CD4-positive, CD25-positive, alpha-beta regulatory T cell (primary cell): ENCODE results near the gene ATRNL1. TPM values are rescaled to one million over a fixed set of nuclear protein-coding genes. Genes with fewer than 3 reads are reported as not detected.

ENCODE experiments used
- ATAC-seq, 2 donors: fragments of 150-1000 bp; cut with Tn5 transposase; one replicate each; pipeline ENCODE4 v1.10.0; 2021; ENCODE audit warnings: low read depth in 2 of 2, moderate number of reproducible peaks in 2 of 2, moderate library complexity in 1 of 2
- DNase-seq, 3 donors: peaks; one replicate each; pipeline versions ENCODE4 v3.0.0 to v3.0.0-alpha.2; 2012 to 2022; ENCODE audit warnings: mixed read lengths in 1 of 3
- H3K27ac ChIP-seq: one replicate; pipeline ENCODE4 v1.7.0; 2013; ENCODE audit warnings: mild to moderate bottlenecking, low read length; ENCODE audit not compliant: insufficient read depth, poor library complexity, severe bottlenecking
- H3K27me3 ChIP-seq: one replicate; pipeline ENCODE4 v1.7.0; 2013; ENCODE audit warnings: low read length; ENCODE audit not compliant: control insufficient read depth, insufficient read depth
- H3K36me3 ChIP-seq: one replicate; pipeline ENCODE4 v1.7.0; 2013; ENCODE audit warnings: mild to moderate bottlenecking, low read length, moderate library complexity; ENCODE audit not compliant: control insufficient read depth, insufficient read depth
- H3K4me1 ChIP-seq: 2 replicates; pipeline ENCODE4 v1.7.0; 2013; ENCODE audit warnings: mild to moderate bottlenecking, low read length; ENCODE audit not compliant: insufficient read depth, control insufficient read depth, poor library complexity, severe bottlenecking
- H3K4me3 ChIP-seq: one replicate; pipeline ENCODE4 v1.7.0; 2013; ENCODE audit warnings: low read depth, mild to moderate bottlenecking, low read length, moderate library complexity
- H3K9me3 ChIP-seq, 2 experiments: 1 replicate in 1 of 2; 2 replicates in 1 of 2; pipeline ENCODE4 v1.7.0; 2013; ENCODE audit warnings: low read length in 2 of 2, mild to moderate bottlenecking in 1 of 2, moderate library complexity in 1 of 2; ENCODE audit not compliant: control insufficient read depth in 2 of 2
- H3K27ac Mint-ChIP-seq, 3 donors: one replicate each; pipeline ENCODE4 v1.8.0; 2020 to 2022; ENCODE audit warnings: mild to moderate bottlenecking in 3 of 3, mixed read lengths in 3 of 3, moderate library complexity in 2 of 3
- H3K27me3 Mint-ChIP-seq: one replicate; pipeline ENCODE4 v1.8.0; 2022; ENCODE audit warnings: mild to moderate bottlenecking, mixed read lengths
- H3K36me3 Mint-ChIP-seq: one replicate; pipeline ENCODE4 v1.8.0; 2020; ENCODE audit warnings: mixed read lengths
- H3K4me1 Mint-ChIP-seq, 4 donors: one replicate each; pipeline ENCODE4 v1.8.0; 2020 to 2022; ENCODE audit warnings: mixed read lengths in 4 of 4, mild to moderate bottlenecking in 1 of 4
- H3K4me3 Mint-ChIP-seq, 4 donors: one replicate each; pipeline ENCODE4 v1.8.0; 2020 to 2022; ENCODE audit warnings: mild to moderate bottlenecking in 4 of 4, mixed read lengths in 4 of 4, moderate library complexity in 3 of 4
- H3K9me3 Mint-ChIP-seq, 7 donors: one replicate each; pipeline ENCODE4 v1.8.0; 2020 to 2022; ENCODE audit warnings: mixed read lengths in 7 of 7, mild to moderate bottlenecking in 3 of 7, moderate library complexity in 2 of 7
- polyA plus RNA-seq, 4 donors: library from polyadenylated mRNA; unstranded; fragments of 300-500 nt; fragmentation: Illumina TruSeq; gene quantifications; one replicate each; pipeline ENCODE4 v1.2.3, GENCODE V29; 2021
- total RNA-seq: library from RNA; stranded (reverse); gene quantifications from one replicate; pipeline ENCODE4 v1.2.3, GENCODE V29; 2022

The ATRNL1 gene
- total and polyA plus RNA-seq, 5 donors from 2014 or later, result not detected

DNA sequence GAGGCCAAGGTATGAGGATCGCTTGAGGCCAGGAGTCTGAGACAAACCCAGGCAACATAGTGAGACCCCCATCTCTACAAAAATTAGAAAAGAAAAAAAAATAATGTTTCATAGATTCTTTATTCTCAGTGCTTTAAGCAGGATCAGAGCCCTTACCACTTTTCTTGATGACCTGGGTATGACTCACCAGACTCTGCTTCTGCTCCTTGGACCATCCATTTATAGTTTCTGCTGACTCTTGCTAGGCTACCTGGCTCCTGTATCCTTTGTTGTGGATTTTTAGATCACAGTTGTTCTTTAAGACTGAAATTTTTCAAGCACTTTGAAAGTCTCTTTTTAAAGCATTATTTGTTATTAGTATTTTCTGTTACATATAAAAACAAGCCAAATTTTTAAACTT lies 768.7 kb downstream of the ATRNL1 start:
- ATAC-seq (no peak), DNase-seq (no peak)
- Mint-ChIP-seq H3K4me3 (no peak overlapping the region), H3K27me3 (no peaks in the 10 kb centered on the region), H3K4me1 (no peaks in the 10 kb centered on the region), H3K9me3 (peaks cover 0 to 4% (median 1%) of the 10 kb centered on the region in 7 donors), H3K27ac (no peak overlapping the region), H3K36me3 (no peaks in the 10 kb centered on the region)
- no peaks in the 10 kb centered on the region for H3K27me3 ChIP-seq
- no peaks in the 10 kb centered on the region for H3K36me3 ChIP-seq
- no peaks in the 10 kb centered on the region for H3K4me1 ChIP-seq
- H3K4me3 ChIP-seq, result no peak overlapping the region
- H3K9me3 ChIP-seq, result no peaks in the 10 kb centered on the region
- no peak overlapping the region for H3K27ac ChIP-seq

DNA sequence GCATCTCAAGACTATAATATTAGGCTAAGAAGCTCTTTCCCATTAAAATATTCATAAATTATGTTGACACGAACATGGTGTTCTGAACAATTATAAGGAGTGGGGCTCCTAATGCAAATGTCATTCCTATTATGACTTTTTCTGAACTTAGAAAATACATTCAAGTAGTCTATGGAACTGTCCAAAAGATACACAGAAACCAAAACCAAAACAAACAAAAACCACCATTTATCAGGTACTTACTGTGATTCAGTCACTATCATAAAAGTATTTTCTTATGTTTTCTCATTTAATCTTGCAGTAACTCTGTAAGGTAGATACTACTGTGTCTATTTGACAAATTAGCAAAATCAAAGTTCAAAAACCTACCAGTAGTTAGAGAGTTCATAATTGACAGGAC lies 773.0 kb downstream of the ATRNL1 start:
- Histone ChIP-seq H3K27ac (no peak overlapping the region), H3K4me3 (no peak overlapping the region), H3K4me1 (no peaks in the 10 kb centered on the region), H3K9me3 (no peaks in the 10 kb centered on the region), H3K36me3 (no peaks in the 10 kb centered on the region), H3K27me3 (no peaks in the 10 kb centered on the region)
- Mint-ChIP-seq H3K4me3 (no peak overlapping the region), H3K9me3 (peaks cover 0 to 4% (median 0%) of the 10 kb centered on the region in 7 donors), H3K36me3 (no peaks in the 10 kb centered on the region), H3K27me3 (no peaks in the 10 kb centered on the region), H3K27ac (no peak overlapping the region), H3K4me1 (no peaks in the 10 kb centered on the region)
- no peak for ATAC-seq
- DNase-seq, result no peak

DNA sequence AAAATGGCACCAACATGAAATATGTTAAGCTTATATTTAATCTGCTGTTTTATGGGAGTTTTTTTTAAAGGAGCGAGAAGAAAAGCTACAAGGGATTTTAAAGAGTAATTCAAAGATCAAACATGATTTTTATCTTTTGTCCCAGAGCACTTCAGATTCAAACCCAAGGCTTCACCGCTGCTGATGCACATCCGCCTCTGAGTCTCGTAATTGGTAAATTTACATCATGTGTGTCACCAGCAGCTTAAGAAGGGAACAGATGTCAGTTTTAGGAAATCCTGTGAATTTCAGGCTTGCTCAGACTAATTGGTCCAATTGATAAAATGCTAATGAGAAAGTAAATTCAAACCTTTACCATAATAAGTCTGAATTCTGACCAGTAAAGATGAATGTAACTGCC lies 773.5 kb downstream of the ATRNL1 start:
- no peaks in the 10 kb centered on the region for H3K36me3 Mint-ChIP-seq
- Histone ChIP-seq H3K4me1 (no peaks in the 10 kb centered on the region), H3K27ac (no peak overlapping the region), H3K4me3 (no peak overlapping the region), H3K9me3 (no peaks in the 10 kb centered on the region), H3K27me3 (no peaks in the 10 kb centered on the region), H3K36me3 (no peaks in the 10 kb centered on the region)
- H3K27ac Mint-ChIP-seq, result no peak overlapping the region
- DNase-seq (no peak), ATAC-seq (no peak)
- peaks cover 0 to 4% (median under 1%) of the 10 kb centered on the region in 7 donors for H3K9me3 Mint-ChIP-seq
- H3K4me1 Mint-ChIP-seq, result no peaks in the 10 kb centered on the region
- H3K4me3 Mint-ChIP-seq, result no peak overlapping the region
- no peaks in the 10 kb centered on the region for H3K27me3 Mint-ChIP-seq

DNA sequence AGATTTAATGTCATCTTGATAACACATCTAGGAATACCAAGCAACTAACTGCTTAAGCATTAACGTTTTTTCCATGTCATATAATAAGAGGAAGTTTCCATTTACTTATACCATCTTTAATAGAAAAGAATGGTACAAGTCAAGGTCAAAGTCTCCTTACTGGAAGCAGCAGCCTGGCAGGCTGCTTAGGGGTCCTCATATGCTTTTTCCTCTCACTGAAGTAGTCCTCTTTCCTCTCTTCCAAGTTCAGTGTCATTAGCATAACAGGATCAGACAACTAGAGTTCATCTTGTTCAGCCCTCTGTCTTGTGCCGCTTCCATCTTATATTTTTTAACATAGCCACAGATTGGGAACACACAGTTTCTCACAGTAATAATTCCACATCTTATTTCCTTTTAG lies 774.1 kb downstream of the ATRNL1 start:
- H3K27ac ChIP-seq, result no peak overlapping the region
- Mint-ChIP-seq H3K36me3 (no peaks in the 10 kb centered on the region), H3K27me3 (no peaks in the 10 kb centered on the region), H3K9me3 (peaks cover 0 to 6% (median 2%) of the 10 kb centered on the region in 7 donors), H3K4me1 (no peaks in the 10 kb centered on the region), H3K27ac (no peak overlapping the region), H3K4me3 (no peak overlapping the region)
- no peaks in the 10 kb centered on the region for H3K36me3 ChIP-seq
- H3K27me3 ChIP-seq, result no peaks in the 10 kb centered on the region
- ATAC-seq (no peak), DNase-seq (no peak)
- H3K9me3 ChIP-seq, result no peaks in the 10 kb centered on the region
- H3K4me3 ChIP-seq, result no peak overlapping the region
- no peaks in the 10 kb centered on the region for H3K4me1 ChIP-seq

DNA sequence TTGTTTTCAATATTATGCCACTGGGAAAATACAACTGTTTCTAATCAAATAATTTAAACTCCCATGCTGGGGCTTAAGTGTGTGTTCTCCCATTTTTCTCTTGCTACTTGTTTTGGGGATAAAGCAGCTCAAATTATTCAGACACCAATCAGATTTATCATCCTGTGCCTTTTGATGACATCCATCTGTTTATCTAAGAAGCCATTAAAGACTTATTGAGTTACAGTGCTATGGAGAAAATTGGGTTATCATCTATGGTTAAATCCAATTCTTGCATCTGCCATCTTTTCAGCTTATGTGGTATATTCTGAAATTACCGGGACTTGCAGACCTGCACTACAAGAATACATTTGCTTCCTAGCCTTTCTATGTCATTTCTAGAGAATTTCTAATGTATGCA lies 778.7 kb downstream of the ATRNL1 start:
- Histone ChIP-seq H3K27me3 (no peaks in the 10 kb centered on the region), H3K4me1 (no peaks in the 10 kb centered on the region), H3K36me3 (no peaks in the 10 kb centered on the region), H3K9me3 (no peaks in the 10 kb centered on the region), H3K4me3 (no peak overlapping the region), H3K27ac (no peak overlapping the region)
- Mint-ChIP-seq H3K9me3 (peaks cover 0 to 5% (median 3%) of the 10 kb centered on the region in 7 donors), H3K27ac (no peak overlapping the region), H3K4me3 (no peak overlapping the region), H3K4me1 (no peaks in the 10 kb centered on the region), H3K36me3 (no peaks in the 10 kb centered on the region), H3K27me3 (no peaks in the 10 kb centered on the region)
- ATAC-seq, result no peak
- DNase-seq, result no peak

DNA sequence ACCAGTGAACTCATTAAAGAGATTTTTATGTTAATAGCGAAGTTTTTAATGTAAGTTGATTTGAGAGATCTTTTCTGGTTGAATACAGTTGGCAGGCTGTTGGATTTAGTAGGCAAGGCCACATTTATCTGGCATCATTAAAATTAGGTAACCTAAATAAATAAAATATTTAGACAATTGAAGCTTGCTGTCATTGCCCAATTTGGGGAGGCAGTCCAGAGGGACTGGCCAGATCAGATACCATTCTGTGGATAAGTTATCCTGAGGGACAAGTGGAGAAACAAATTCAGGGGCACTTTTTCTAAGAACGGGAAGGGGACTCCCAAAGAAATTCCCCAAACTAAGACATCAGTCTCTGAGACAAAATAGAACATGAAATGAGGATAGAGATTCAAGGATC lies 782.0 kb downstream of the ATRNL1 start:
- DNase-seq (no peak), ATAC-seq (no peak)
- Histone ChIP-seq H3K27me3 (no peaks in the 10 kb centered on the region), H3K27ac (no peak overlapping the region), H3K4me1 (no peaks in the 10 kb centered on the region), H3K36me3 (no peaks in the 10 kb centered on the region), H3K4me3 (no peak overlapping the region), H3K9me3 (no peaks in the 10 kb centered on the region)
- H3K36me3 Mint-ChIP-seq, result no peaks in the 10 kb centered on the region
- no peaks in the 10 kb centered on the region for H3K27me3 Mint-ChIP-seq
- H3K4me3 Mint-ChIP-seq, result no peak overlapping the region
- peaks cover 0 to 5% (median 4%) of the 10 kb centered on the region in 7 donors for H3K9me3 Mint-ChIP-seq
- no peak overlapping the region for H3K27ac Mint-ChIP-seq
- no peaks in the 10 kb centered on the region for H3K4me1 Mint-ChIP-seq

DNA sequence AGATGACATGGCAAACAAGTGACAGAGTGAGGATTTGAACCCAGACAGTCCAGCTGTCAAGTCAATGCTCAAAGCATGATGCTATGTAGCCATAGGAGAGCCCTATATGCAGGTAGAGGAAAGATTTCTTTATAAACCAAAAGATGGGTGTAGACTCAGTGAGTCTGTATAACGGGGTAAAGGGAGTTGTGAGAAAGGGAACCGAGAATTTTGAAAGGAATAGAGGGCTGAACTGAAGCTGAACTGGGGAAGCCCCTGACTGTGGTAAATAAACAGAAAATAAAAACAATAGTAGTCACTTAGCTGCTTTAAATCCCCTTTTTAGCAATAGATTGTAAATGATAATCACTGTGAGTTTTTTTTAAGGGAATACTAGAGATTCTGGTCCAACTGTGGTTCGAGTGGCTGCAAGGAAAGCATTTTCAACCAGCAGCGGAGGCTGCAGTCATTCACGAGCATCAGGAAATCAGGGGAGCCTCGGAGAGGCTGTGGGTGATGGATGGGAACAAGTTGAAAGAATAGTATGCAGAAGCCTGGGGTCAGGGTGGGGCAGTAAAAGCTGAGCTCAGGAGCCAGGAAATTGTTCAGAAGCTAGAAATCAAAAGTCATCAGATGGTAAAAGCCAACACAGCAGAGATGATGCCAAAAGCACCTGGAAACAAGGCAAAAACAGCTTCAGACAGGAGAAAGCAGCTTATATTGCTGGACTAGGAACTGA lies 786.4 kb downstream of the ATRNL1 start:
- Histone ChIP-seq H3K4me1 (no peaks in the 10 kb centered on the region), H3K9me3 (no peaks in the 10 kb centered on the region), H3K27me3 (no peaks in the 10 kb centered on the region), H3K4me3 (no peak overlapping the region), H3K27ac (no peak overlapping the region), H3K36me3 (no peaks in the 10 kb centered on the region)
- ATAC-seq, result no peak
- H3K27me3 Mint-ChIP-seq, result no peaks in the 10 kb centered on the region
- no peaks in the 10 kb centered on the region for H3K4me1 Mint-ChIP-seq
- no peak overlapping the region for H3K27ac Mint-ChIP-seq
- no peak overlapping the region for H3K4me3 Mint-ChIP-seq
- DNase-seq, result no peak
- H3K9me3 Mint-ChIP-seq, result peaks cover 0 to 5% (median 2%) of the 10 kb centered on the region in 7 donors
- H3K36me3 Mint-ChIP-seq, result no peaks in the 10 kb centered on the region

DNA sequence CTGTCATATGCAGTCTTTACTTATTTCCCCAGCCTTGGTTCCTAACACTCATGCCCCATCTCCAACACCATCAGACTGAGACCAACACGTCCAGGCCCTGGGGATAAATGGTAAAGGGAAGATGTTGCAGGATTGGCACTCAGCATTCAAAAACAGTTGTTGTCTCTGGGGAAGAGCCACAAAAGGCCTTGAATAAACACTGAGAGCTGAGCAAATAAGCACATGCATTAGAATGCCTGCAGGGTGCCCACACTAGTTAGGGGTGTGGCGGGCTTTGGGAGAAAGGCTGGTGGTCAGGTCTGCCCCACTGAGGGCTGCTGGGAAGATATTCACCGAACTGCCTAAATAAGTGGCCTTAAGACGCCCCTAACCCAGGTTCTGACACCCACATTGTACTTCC lies 788.9 kb downstream of the ATRNL1 start:
- no peak for DNase-seq
- no peaks in the 10 kb centered on the region for H3K36me3 Mint-ChIP-seq
- Histone ChIP-seq H3K27me3 (no peaks in the 10 kb centered on the region), H3K4me1 (no peaks in the 10 kb centered on the region), H3K4me3 (no peak overlapping the region), H3K9me3 (no peaks in the 10 kb centered on the region), H3K27ac (no peak overlapping the region), H3K36me3 (no peaks in the 10 kb centered on the region)
- H3K27ac Mint-ChIP-seq, result no peak overlapping the region
- peaks cover 0 to 5% (median 0%) of the 10 kb centered on the region in 7 donors for H3K9me3 Mint-ChIP-seq
- no peak overlapping the region for H3K4me3 Mint-ChIP-seq
- H3K4me1 Mint-ChIP-seq, result no peaks in the 10 kb centered on the region
- no peaks in the 10 kb centered on the region for H3K27me3 Mint-ChIP-seq
- no peak for ATAC-seq
